ENCODE results near the gene PIK3AP1.

DNA sequence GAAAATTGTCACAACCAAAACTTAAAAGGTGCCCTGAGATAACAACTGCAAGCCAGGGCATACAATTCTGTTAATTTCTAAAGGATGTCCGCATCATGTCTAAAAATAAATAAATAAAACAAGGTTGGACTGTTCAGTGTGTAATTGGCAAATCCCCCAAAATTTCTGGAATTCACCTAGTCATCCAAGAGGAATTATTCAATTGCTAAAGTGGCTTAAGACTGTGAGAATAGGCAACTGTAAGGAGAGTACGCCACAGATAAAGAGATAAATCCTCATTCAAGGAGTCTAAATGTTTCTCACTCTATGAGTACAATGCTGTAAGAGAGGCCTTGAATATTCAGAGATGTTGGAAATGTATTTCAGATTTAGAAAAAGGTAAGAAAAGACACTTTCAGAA lies 37.2 kb downstream of the PIK3AP1 start:
- TF ChIP-seq EZH2phosphoT487 (IDR thresholded peaks at IDR 0.05; ENCODE audit: borderline replicate concordance): no peak
- TF ChIP-seq, protein P1, sequence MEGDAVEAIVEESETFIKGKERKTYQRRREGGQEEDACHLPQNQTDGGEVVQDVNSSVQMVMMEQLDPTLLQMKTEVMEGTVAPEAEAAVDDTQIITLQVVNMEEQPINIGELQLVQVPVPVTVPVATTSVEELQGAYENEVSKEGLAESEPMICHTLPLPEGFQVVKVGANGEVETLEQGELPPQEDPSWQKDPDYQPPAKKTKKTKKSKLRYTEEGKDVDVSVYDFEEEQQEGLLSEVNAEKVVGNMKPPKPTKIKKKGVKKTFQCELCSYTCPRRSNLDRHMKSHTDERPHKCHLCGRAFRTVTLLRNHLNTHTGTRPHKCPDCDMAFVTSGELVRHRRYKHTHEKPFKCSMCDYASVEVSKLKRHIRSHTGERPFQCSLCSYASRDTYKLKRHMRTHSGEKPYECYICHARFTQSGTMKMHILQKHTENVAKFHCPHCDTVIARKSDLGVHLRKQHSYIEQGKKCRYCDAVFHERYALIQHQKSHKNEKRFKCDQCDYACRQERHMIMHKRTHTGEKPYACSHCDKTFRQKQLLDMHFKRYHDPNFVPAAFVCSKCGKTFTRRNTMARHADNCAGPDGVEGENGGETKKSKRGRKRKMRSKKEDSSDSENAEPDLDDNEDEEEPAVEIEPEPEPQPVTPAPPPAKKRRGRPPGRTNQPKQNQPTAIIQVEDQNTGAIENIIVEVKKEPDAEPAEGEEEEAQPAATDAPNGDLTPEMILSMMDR (conservative IDR thresholded peaks at IDR 0.05; ENCODE audit: low read length): no peak

All from Loucy (cell line).